H1 (cell line): ENCODE data around the gene AAGAB. TPM values are rescaled to one million over a fixed set of nuclear protein-coding genes. Genes with fewer than 3 reads are reported as not detected.

ENCODE experiments used
- CTCF ChIA-PET: fragments of 300-600 bp; sonication (Branson Sonifier 250); formaldehyde crosslinking; loops from one replicate; lab custom pipeline; 2021; ENCODE audit not compliant: partially characterized antibody; lab: Charles Lee
- POLR2A ChIA-PET: fragments of 300-600 bp; sonication (Branson Sonifier 250); formaldehyde crosslinking; loops from one replicate; lab custom pipeline; 2021; ENCODE audit warnings: inconsistent platforms; ENCODE audit not compliant: partially characterized antibody; lab: Charles Lee
- DNase-seq, 2 experiments: peaks; one replicate each; pipeline versions ENCODE4 v3.0.0 to v3.0.0-alpha.2; 2010 to 2022; ENCODE audit warnings: low spot score in 2 of 2, low read depth in 1 of 2, mixed read lengths in 1 of 2
- FAIRE-seq: peaks from 2 replicates; lab custom pipeline; 2011; peaks lifted over from hg19 to GRCh38; lab: Jason Lieb, UNC
- H2AFZ ChIP-seq: 2 replicates; pipeline ENCODE4 v1.8.1; 2012; ENCODE audit warnings: low read length, inconsistent platforms
- H2AK5ac ChIP-seq: 2 replicates; pipeline ENCODE4 v1.6.1; 2013; ENCODE audit warnings: low read depth, low read length
- H2BK120ac ChIP-seq: replicated peaks from 2 replicates; pipeline ENCODE3; 2013; ENCODE audit warnings: low read depth, low read length, inconsistent platforms
- H2BK12ac ChIP-seq: 2 replicates; pipeline ENCODE4 v1.6.1; 2013; ENCODE audit warnings: low read depth, low read length
- H2BK15ac ChIP-seq: 2 replicates; pipeline ENCODE4 v1.6.1; 2013; ENCODE audit warnings: low read length
- H2BK20ac ChIP-seq: 2 replicates; pipeline ENCODE4 v1.6.1; 2013; ENCODE audit warnings: low read length
- H2BK5ac ChIP-seq: 2 replicates; pipeline ENCODE4 v1.6.1; 2013; ENCODE audit warnings: low read depth, low read length
- H3K14ac ChIP-seq: 2 replicates; pipeline ENCODE4 v1.6.1; 2013; ENCODE audit warnings: inconsistent platforms; ENCODE audit not compliant: insufficient read length
- H3K18ac ChIP-seq: 2 replicates; pipeline ENCODE4 v1.6.1; 2013; ENCODE audit warnings: low read length; ENCODE audit errors: extremely low read depth
- H3K23ac ChIP-seq: 2 replicates; pipeline ENCODE4 v1.6.1; 2013; ENCODE audit warnings: inconsistent platforms; ENCODE audit not compliant: insufficient read length
- H3K23me2 ChIP-seq: 2 replicates; pipeline ENCODE4 v1.6.1; 2013; ENCODE audit warnings: low read depth, low read length
- H3K27ac ChIP-seq: 2 replicates; pipeline ENCODE4 v1.6.1; 2011; ENCODE audit warnings: low read depth, low read length, inconsistent platforms
- H3K27me3 ChIP-seq, 4 experiments: replicated peaks in 1 of 4; 1 replicate in 1 of 4; 2 replicates in 3 of 4; pipeline versions ENCODE4 v1.6.1 to v1.8.1; 2011 to 2013; ENCODE audit warnings: low read length in 3 of 4, mild to moderate bottlenecking in 3 of 4, inconsistent platforms in 2 of 4, mixed read lengths in 2 of 4, moderate library complexity in 1 of 4; ENCODE audit not compliant: control insufficient read depth in 3 of 4, insufficient read depth in 3 of 4; ENCODE audit errors: extremely low read depth in 1 of 4
- H3K36me3 ChIP-seq, 4 experiments: 2 replicates each; pipeline versions ENCODE4 v1.6.1 to v1.8.1; 2011 to 2013; ENCODE audit warnings: mild to moderate bottlenecking in 4 of 4, low read length in 3 of 4, moderate library complexity in 2 of 4, control low read depth in 1 of 4, inconsistent platforms in 1 of 4; ENCODE audit not compliant: insufficient read depth in 4 of 4, control insufficient read depth in 2 of 4
- H3K4ac ChIP-seq: replicated peaks from 2 replicates; pipeline ENCODE3; 2013; ENCODE audit warnings: low read length, low read depth, mixed read lengths, inconsistent platforms; ENCODE audit not compliant: insufficient read length
- H3K4me1 ChIP-seq, 4 experiments: replicated peaks in 1 of 4; 1 replicate in 1 of 4; 2 replicates in 3 of 4; pipeline versions ENCODE4 v1.6.1 to v1.8.1; 2011 to 2013; ENCODE audit warnings: low read length in 3 of 4, inconsistent platforms in 2 of 4, mixed read lengths in 1 of 4; ENCODE audit not compliant: insufficient read depth in 4 of 4, control insufficient read depth in 3 of 4
- H3K4me2 ChIP-seq, 2 experiments: 2 replicates each; pipeline versions ENCODE4 v1.6.1 to v1.8.1; 2011 to 2013; ENCODE audit warnings: low read depth in 2 of 2, low read length in 2 of 2, control low read depth in 1 of 2, inconsistent platforms in 1 of 2, mild to moderate bottlenecking in 1 of 2; ENCODE audit not compliant: insufficient read depth in 1 of 2
- H3K4me3 ChIP-seq, 4 experiments: fragments of 200-600, 300-600 bp in 1 of 4; sonication (generic), shearing (Covaris generic), sonication (Bioruptor Twin) in 1 of 4; 2 replicates each; pipeline versions ENCODE4 v1.5.1 to v1.8.1; 2011 to 2016; ENCODE audit warnings: low read length in 4 of 4, low read depth in 3 of 4, control low read depth in 2 of 4, inconsistent platforms in 2 of 4, mild to moderate bottlenecking in 2 of 4, mixed read lengths in 1 of 4, moderate library complexity in 1 of 4; ENCODE audit not compliant: insufficient read depth in 2 of 4; ENCODE audit errors: extremely low read depth in 1 of 4
- H3K56ac ChIP-seq: replicated peaks from 2 replicates; pipeline ENCODE3; 2013; ENCODE audit warnings: low read depth, mild to moderate bottlenecking, mixed read lengths, low read length, inconsistent platforms; ENCODE audit not compliant: insufficient read length
- H3K79me1 ChIP-seq: 2 replicates; pipeline ENCODE4 v1.6.1; 2013; ENCODE audit warnings: low read depth, low read length, control low read depth
- H3K79me2 ChIP-seq, 2 experiments: 2 replicates each; pipeline versions ENCODE4 v1.6.1 to v1.8.1; 2012 to 2013; ENCODE audit warnings: low read length in 2 of 2, mild to moderate bottlenecking in 2 of 2, inconsistent platforms in 1 of 2; ENCODE audit not compliant: insufficient read depth in 2 of 2, control insufficient read depth in 1 of 2
- H3K9ac ChIP-seq, 4 experiments: replicated peaks in 1 of 4; 1 replicate in 1 of 4; 2 replicates in 3 of 4; pipeline versions ENCODE4 v1.6.1 to v1.8.1; 2011 to 2013; ENCODE audit warnings: low read depth in 3 of 4, low read length in 3 of 4, control low read depth in 2 of 4, mild to moderate bottlenecking in 2 of 4, moderate library complexity in 2 of 4, inconsistent platforms in 1 of 4; ENCODE audit errors: extremely low read depth in 1 of 4
- H3K9me3 ChIP-seq, 2 experiments: 2 replicates each; pipeline versions ENCODE4 v1.6.1 to v1.8.1; 2012 to 2013; ENCODE audit warnings: mild to moderate bottlenecking in 2 of 2, moderate library complexity in 2 of 2, control low read depth in 1 of 2, inconsistent platforms in 1 of 2, low read depth in 1 of 2, low read length in 1 of 2, mixed read lengths in 1 of 2; ENCODE audit not compliant: insufficient read depth in 2 of 2
- H4K20me1 ChIP-seq, 2 experiments: replicated peaks in 1 of 2; 2 replicates each; pipeline versions ENCODE3 to v1.8.1; 2011 to 2013; ENCODE audit warnings: inconsistent platforms in 2 of 2, low read length in 2 of 2, mild to moderate bottlenecking in 1 of 2; ENCODE audit not compliant: insufficient read depth in 2 of 2, control insufficient read depth in 1 of 2
- H4K5ac ChIP-seq: 2 replicates; pipeline ENCODE4 v1.6.1; 2013; ENCODE audit warnings: low read length, low read depth, mixed read lengths, inconsistent platforms; ENCODE audit not compliant: insufficient read length
- H4K8ac ChIP-seq: 2 replicates; pipeline ENCODE4 v1.8.0; 2013; ENCODE audit warnings: mild to moderate bottlenecking, moderate library complexity, low read length, inconsistent platforms; ENCODE audit not compliant: insufficient read depth; ENCODE audit errors: extremely low read depth
- H4K91ac ChIP-seq: replicated peaks from 2 replicates; pipeline ENCODE3; 2013; ENCODE audit warnings: low read length, mixed read lengths, inconsistent platforms; ENCODE audit not compliant: insufficient read length
- ATF2 ChIP-seq: IDR thresholded peaks from 2 replicates; pipeline ENCODE4 v1.6.1; 2012; ENCODE audit warnings: low read length, inconsistent platforms
- CBX8 ChIP-seq: fragments of 300-800, 300-1000 bp; sonication (generic); IDR thresholded peaks from 2 replicates; pipeline ENCODE4 v1.7.1; 2016; ENCODE audit warnings: low read depth, low read length, borderline replicate concordance
- CHD1 ChIP-seq: IDR thresholded peaks from 2 replicates; pipeline ENCODE4 v1.6.1; 2012; ENCODE audit warnings: low read depth, low read length, improper control_type of control experiment
- CREB1 ChIP-seq: IDR thresholded peaks from 2 replicates; pipeline ENCODE4 v1.6.1; 2012; ENCODE audit warnings: inconsistent platforms
- E2F6 ChIP-seq: IDR thresholded peaks from 2 replicates; pipeline ENCODE4 v1.6.1; 2012; ENCODE audit warnings: inconsistent platforms
- EGR1 ChIP-seq: IDR thresholded peaks from 2 replicates; pipeline ENCODE4 v1.6.1; 2011; ENCODE audit warnings: low read depth, low read length, borderline replicate concordance
- MAX ChIP-seq: IDR thresholded peaks from 2 replicates; pipeline ENCODE4 v1.6.1; 2012; ENCODE audit warnings: inconsistent platforms
- NRF1 ChIP-seq: IDR thresholded peaks from 2 replicates; pipeline ENCODE4 v1.6.1; 2011; ENCODE audit warnings: mild to moderate bottlenecking, low read depth, low read length, improper control_type of control experiment
- RBBP5 ChIP-seq: IDR thresholded peaks from 2 replicates; pipeline ENCODE4 v1.7.1; 2012; ENCODE audit warnings: low read depth, mild to moderate bottlenecking, inconsistent platforms, low read length, moderate library complexity, borderline replicate concordance
- RFX5 ChIP-seq: IDR thresholded peaks from 2 replicates; pipeline ENCODE4 v1.6.1; 2011; ENCODE audit warnings: low read depth, low read length, improper control_type of control experiment, borderline replicate concordance
- RNF2 ChIP-seq: fragments of 200-900, 300-1000 bp; sonication (generic); IDR thresholded peaks from 2 replicates; pipeline ENCODE4 v1.7.1; 2016; ENCODE audit warnings: borderline replicate concordance, low read depth, mild to moderate bottlenecking, antibody characterized with exemption, low read length; ENCODE audit not compliant: poor library complexity, severe bottlenecking; ENCODE audit errors: missing control alignments
- TCF12 ChIP-seq: IDR thresholded peaks from 2 replicates; pipeline ENCODE4 v1.6.1; 2011; ENCODE audit warnings: low read depth, mild to moderate bottlenecking, low read length
- WGBS, 2 experiments: shearing (Covaris generic) in 1 of 2; methylation state at CpG; one replicate each; pipeline versions ENCODE4 v1.1.6 to v1.1.7; 2013 to 2015; ENCODE audit warnings: low lambda C conversion rate in 2 of 2, mixed read lengths in 2 of 2, inconsistent platforms in 1 of 2, low coverage in 1 of 2, missing lambda C conversion rate in 1 of 2; ENCODE audit not compliant: insufficient replicate concordance in 2 of 2, insufficient coverage in 1 of 2, insufficient read length in 1 of 2; ENCODE audit errors: extremely low coverage in 1 of 2, missing lambda C conversion rate in 1 of 2; 5-methylcytosine and 5-hydroxymethylcytosine counted together
- polyA plus RNA-seq, 7 experiments: library from polyadenylated mRNA; depleted of rRNA in 3 of 7; stranded (reverse) in 5 of 7; unstranded in 2 of 7; fragments of >200 nt in 5 of 7; fragments of 200-250 nt in 2 of 7; gene quantifications; 1 replicate in 5 of 7; 2 replicates in 1 of 7; 4 replicates in 1 of 7; pipeline versions ENCODE4 v1.2.1 to v1.2.3, GENCODE V29; 2011 to 2013; ENCODE audit warnings: missing spikeins in 2 of 7, mixed read lengths in 2 of 7
- total RNA-seq: library from RNA; stranded (reverse); fragmentation: NEBNext Ultra II Directional; extraction: Animal tissue kit (Norgen Biotek cat#: 25700); gene quantifications from 2 replicates; pipeline ENCODE4 v1.2.1, GENCODE V29; 2021

Gene AAGAB
- total and polyA plus RNA-seq, 2 of the 8 experiments (the other 6 are each of a cell fraction or from before 2014, with no cell fraction given), result 20.1 to 45.9 TPM

GRCh38 chr15:67256051-67256450 lies 1.6 kb upstream of the AAGAB start:
- Histone ChIP-seq H4K91ac (no peak overlapping the region), H3K27ac (no peak overlapping the region), H2AFZ (no peak overlapping the region), H4K5ac (no peak overlapping the region), H2BK15ac (no peak overlapping the region), H2BK20ac (no peak overlapping the region), H4K20me1 (peaks cover 0 to 2% of the 10 kb centered on the region in 2 experiments), H2BK120ac (no peak overlapping the region), H3K4me2 (no peak overlapping the region), H4K8ac (no peak overlapping the region), H3K56ac (no peak overlapping the region), H3K79me2 (peaks cover 2 to 31% of the 10 kb centered on the region in 2 experiments; a peak in 3 of 4 replicates), H3K23me2 (0 out of 2 replicates have a peak, but pooled peaks cover 3% of the 10 kb centered on the region), H3K79me1 (no peaks in the 10 kb centered on the region), H3K14ac (no peak overlapping the region), H3K4me1 (no peaks in the 10 kb centered on the region), H3K9ac (no peak overlapping the region), H3K23ac (no peak overlapping the region), H3K4ac (no peak overlapping the region), H2BK5ac (no peak overlapping the region), H3K9me3 (no peaks in the 10 kb centered on the region), H3K36me3 (no peaks in the 10 kb centered on the region), H3K27me3 (no peaks in the 10 kb centered on the region), H3K18ac (no peak overlapping the region), H2BK12ac (no peak overlapping the region), H2AK5ac (no peak overlapping the region), H3K4me3 (no peak overlapping the region)
- 88% methylated on average over 3 of the region's 3 CpGs; no CpG with 5 or more reads in 1 of the 2 experiments for WGBS, 2 experiments
- POLR2A ChIA-PET, result no interaction called here
- DNase-seq (no peak), FAIRE-seq (no peak)
- CTCF ChIA-PET, result interaction anchor here (0.6 to 1.5 kb wide), 4 partner anchors 27 to 353 kb away, joined by 3 read pairs; no protein-coding TSS in a partner anchor
- no peak for TF ChIP-seq MAX
- no peak for TF ChIP-seq CHD1
- TF ChIP-seq CREB1, result no peak
- no peak for TF ChIP-seq RNF2
- no peak for TF ChIP-seq EGR1
- TF ChIP-seq CBX8, result no peak
- no peak for TF ChIP-seq ATF2
- no peak for TF ChIP-seq RBBP5
- no peak for TF ChIP-seq NRF1
- TF ChIP-seq E2F6, result no peak
- TF ChIP-seq RFX5, result no peak
- no peak for TF ChIP-seq TCF12
